Upper lobe of left lung (tissue), 4 donors: ENCODE data around the gene DOCK11.

ENCODE experiments used
- CTCF ChIP-seq, 6 experiments: fragments of 450-650 bp in 4 of 6; fragments of 200-600 bp in 2 of 6; sonication (generic) in 2 of 6; IDR thresholded peaks; one replicate each; pipeline ENCODE4 v1.5.1; 2016 to 2019; ENCODE audit warnings: antibody characterized with exemption in 6 of 6
- EP300 ChIP-seq, 4 donors: sonication (generic); formaldehyde crosslinking; IDR thresholded peaks; one replicate each; pipeline ENCODE4 v1.5.1; 2017; ENCODE audit warnings: antibody characterized with exemption in 4 of 4, control low read depth in 2 of 4
- POLR2A ChIP-seq, 4 donors: fragments of 450-650 bp; IDR thresholded peaks; one replicate each; pipeline ENCODE4 v1.5.1; 2016 to 2017; ENCODE audit warnings: antibody characterized with exemption in 4 of 4, mild to moderate bottlenecking in 2 of 4
- POLR2AphosphoS5 ChIP-seq, 2 donors: sonication (generic); formaldehyde crosslinking; IDR thresholded peaks; one replicate each; pipeline ENCODE4 v1.5.1; 2017; ENCODE audit warnings: antibody characterized with exemption in 2 of 2

GRCh38 chrX:118495061-118495921 lies at the start of gene DOCK11:
- TF ChIP-seq POLR2AphosphoS5 (IDR thresholded peaks at IDR 0.05), result peak in 1 of 2 donors; percentile 79
- no peak for TF ChIP-seq CTCF (IDR thresholded peaks at IDR 0.05)
- no peak for TF ChIP-seq EP300 (IDR thresholded peaks at IDR 0.05)
- peak in 3 of 4 donors; percentile 31 to 77 (median 31) for TF ChIP-seq POLR2A (IDR thresholded peaks at IDR 0.05)
